ENCODE results near the gene LAMA2.

DNA sequence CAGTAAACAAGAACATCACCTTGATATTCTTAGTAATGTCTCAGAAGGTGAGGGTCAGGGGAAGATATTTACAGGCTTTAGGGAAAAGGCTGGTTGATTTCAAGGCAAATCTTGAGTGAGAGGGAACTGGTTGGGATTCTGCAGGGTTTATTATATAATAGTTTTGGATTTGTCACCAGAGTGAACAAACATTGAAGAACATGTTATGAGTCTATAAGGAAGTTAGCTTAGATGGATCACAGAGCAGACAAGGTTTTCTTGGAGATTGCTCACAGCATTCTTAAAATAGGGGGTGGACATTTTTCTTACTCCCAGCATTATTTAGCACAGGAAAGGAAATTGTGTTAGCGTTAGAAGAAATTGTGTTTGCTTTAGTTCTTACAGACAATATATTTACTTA is 324.9 kb downstream of the LAMA2 start:
- no peak for TF ChIP-seq POLR2A (IDR thresholded peaks at IDR 0.05)
- TF ChIP-seq, protein P1, sequence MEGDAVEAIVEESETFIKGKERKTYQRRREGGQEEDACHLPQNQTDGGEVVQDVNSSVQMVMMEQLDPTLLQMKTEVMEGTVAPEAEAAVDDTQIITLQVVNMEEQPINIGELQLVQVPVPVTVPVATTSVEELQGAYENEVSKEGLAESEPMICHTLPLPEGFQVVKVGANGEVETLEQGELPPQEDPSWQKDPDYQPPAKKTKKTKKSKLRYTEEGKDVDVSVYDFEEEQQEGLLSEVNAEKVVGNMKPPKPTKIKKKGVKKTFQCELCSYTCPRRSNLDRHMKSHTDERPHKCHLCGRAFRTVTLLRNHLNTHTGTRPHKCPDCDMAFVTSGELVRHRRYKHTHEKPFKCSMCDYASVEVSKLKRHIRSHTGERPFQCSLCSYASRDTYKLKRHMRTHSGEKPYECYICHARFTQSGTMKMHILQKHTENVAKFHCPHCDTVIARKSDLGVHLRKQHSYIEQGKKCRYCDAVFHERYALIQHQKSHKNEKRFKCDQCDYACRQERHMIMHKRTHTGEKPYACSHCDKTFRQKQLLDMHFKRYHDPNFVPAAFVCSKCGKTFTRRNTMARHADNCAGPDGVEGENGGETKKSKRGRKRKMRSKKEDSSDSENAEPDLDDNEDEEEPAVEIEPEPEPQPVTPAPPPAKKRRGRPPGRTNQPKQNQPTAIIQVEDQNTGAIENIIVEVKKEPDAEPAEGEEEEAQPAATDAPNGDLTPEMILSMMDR (IDR thresholded peaks at IDR 0.05) = no peak
